GM12891 (cell line): ENCODE results near the gene SMURF2.

Experiments used
- DNase-seq: peaks from one replicate; pipeline ENCODE4 v3.0.0; 2011; ENCODE audit warnings: low spot score; ENCODE audit not compliant: insufficient read length
- FAIRE-seq: peaks from 2 replicates; lab custom pipeline; 2011; peaks lifted over from hg19 to GRCh38; lab: Jason Lieb, UNC
- PAX5 ChIP-seq: IDR thresholded peaks from 2 replicates; pipeline ENCODE4 v1.6.1; 2011; ENCODE audit warnings: low read length, moderate library complexity, mild to moderate bottlenecking; ENCODE audit not compliant: insufficient read depth, severe bottlenecking
- POLR2A ChIP-seq: IDR thresholded peaks from 2 replicates; pipeline ENCODE4 v1.6.1; 2011; ENCODE audit warnings: low read depth, low read length, control low read depth
- POLR2AphosphoS5 ChIP-seq: IDR thresholded peaks from 2 replicates; pipeline ENCODE4 v1.6.1; 2011; ENCODE audit warnings: low read depth, low read length, control low read depth
- POU2F2 ChIP-seq: IDR thresholded peaks from 2 replicates; pipeline ENCODE4 v1.6.1; 2011; ENCODE audit warnings: low read depth, mild to moderate bottlenecking, control low read depth, low read length, moderate library complexity
- SPI1 ChIP-seq: IDR thresholded peaks from 2 replicates; pipeline ENCODE4 v1.6.1; 2011; ENCODE audit warnings: low read depth, low read length, control low read depth
- TAF1 ChIP-seq: IDR thresholded peaks from 2 replicates; pipeline ENCODE4 v1.6.1; 2011; ENCODE audit warnings: low read depth, low read length, control low read depth

The SMURF2 gene

DNA sequence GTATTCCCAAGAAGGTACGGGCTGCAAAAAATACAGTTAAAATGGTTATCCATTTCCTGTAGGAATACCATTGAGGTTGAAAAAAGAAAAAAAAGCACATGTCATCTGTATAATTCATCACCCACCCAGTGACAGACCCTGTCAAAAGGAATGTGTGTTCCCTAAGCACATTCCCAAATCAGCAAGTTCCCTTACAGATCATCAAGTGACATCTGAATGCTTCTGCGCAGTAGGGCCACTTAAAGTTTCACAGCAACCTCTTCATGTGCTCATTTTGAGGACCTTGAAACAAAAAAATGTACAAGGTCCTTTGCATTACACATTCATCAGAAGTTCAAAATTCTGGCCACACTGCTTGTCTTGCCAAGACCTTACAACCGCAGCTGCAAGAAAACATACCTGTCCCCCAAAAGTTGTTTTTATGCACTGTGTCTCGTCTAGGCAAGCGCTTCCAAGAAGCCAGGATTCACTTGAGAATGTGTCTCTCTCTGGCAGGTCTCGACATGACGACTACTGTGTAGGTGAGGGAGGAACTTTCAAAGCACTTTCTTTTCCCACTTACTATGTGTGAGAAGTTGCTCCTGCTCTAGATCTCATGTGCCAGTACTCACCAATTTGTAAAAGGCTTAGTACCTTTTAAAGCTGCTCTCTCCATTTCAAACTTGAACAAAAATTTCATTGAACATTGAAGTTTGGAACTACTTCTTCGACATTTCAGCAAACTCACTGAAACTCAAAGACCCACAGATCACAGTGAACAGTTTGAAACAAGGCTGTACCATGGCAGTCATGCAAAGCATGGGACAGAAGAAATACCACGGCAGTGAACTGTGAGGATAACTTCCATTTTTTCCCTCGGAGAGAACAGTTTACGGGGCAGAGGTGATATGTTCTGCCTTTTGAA, 161.0 kb downstream of the SMURF2 start:
- FAIRE-seq: no peak
- DNase-seq: no peak
- TF ChIP-seq PAX5 (no peak), SPI1 (no peak), POU2F2 (no peak), TAF1 (no peak), POLR2A (peak; percentile 20; the same call in 1 of the 2 replicates), POLR2AphosphoS5 (peak; percentile 39)

- FAIRE-seq: no peak
Observed at GRCh38 chr17:64500487-64500859, 161.6 kb downstream of the SMURF2 start.

GRCh38 chr17:64499805-64500486, 162.2 kb downstream of the SMURF2 start:
- no peak for DNase-seq
- FAIRE-seq: no peak
- TF ChIP-seq PAX5 (no peak), POU2F2 (no peak), SPI1 (no peak), TAF1 (no peak), POLR2AphosphoS5 (peak; percentile 73; the same call in 1 of the 2 replicates), POLR2A (peak; percentile 82)

More at GRCh38 chr17:64500487-64500859, 161.6 kb downstream of the SMURF2 start:
- DNase-seq: no peak
- no peak for TF ChIP-seq POU2F2
- TF ChIP-seq POLR2A: no peak
- no peak; the same call in 1 of the 2 replicates for TF ChIP-seq POLR2AphosphoS5
- TF ChIP-seq SPI1: no peak
- no peak for TF ChIP-seq TAF1
- TF ChIP-seq PAX5: no peak

- DNase-seq (no peak), FAIRE-seq (no peak)
- TF ChIP-seq POLR2AphosphoS5 (peak; percentile 83), TAF1 (no peak), SPI1 (no peak), POU2F2 (no peak), PAX5 (no peak), POLR2A (peak; percentile 90)
Observed at GRCh38 chr17:64498308-64499203, 163.6 kb downstream of the SMURF2 start.

- FAIRE-seq (no peak), DNase-seq (no peak)
- no peak for TF ChIP-seq PAX5
- TF ChIP-seq POLR2A: peak; percentile 13; the same call in 1 of the 2 replicates
- no peak for TF ChIP-seq SPI1
Observed at GRCh38 chr17:64497565-64498035, 164.5 kb downstream of the SMURF2 start.

DNA sequence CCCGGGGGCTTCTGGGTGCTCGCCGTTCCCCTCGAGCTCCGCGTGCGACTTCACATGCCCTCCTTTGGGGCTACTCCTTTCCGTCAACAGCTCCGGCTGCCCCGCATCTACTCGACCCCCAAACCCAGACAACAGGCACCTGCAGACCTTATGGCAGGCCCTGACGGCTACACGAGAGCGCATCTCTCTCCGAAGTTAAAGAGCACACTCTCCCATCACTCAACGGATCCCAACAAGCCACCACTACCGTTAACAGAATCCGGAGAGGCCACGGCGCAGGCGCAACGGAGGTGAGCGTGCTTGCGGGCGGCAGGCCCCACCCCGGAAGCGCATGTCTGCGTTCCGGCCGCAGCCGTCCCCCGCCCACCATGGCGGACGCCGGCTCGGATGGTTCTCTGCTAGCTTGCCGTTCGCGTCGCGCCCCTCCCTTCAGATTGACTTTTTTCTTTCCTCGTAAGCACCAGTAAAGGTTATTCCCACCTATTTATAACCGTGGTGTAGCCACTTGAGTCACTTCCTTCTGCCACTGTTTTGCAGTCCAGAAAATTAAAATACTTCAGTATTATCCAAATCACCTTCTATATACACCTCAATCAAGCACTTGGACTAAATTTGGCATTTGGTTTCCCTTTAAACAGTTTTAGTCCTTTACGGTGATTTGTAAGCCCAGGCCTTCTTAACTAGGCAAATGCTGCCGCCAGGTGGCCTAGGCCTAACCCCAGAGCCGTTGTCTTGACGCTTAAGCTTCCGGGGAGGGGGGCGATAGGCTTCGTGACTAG, 165.1 kb downstream of the SMURF2 start, which contains the start of gene POLG2:
Gene POLG2 (minus strand): TSS at position 269 of the 779 bp plus-strand sequence. CDS start 86 bp downstream, at position 183.
- DNase-seq (peak; percentile 66), FAIRE-seq (peak; percentile 95)
- TF ChIP-seq POU2F2 (peak; percentile 95), POLR2A (peak; percentile 93), PAX5 (peak; percentile 78), POLR2AphosphoS5 (peak; percentile 95), SPI1 (0 out of 2 replicates have a peak, but pooled peaks have one; percentile 3), TAF1 (peak; percentile 72)

- DNase-seq (no peak), FAIRE-seq (no peak)
Observed at GRCh38 chr17:64496348-64496785, 165.7 kb downstream of the SMURF2 start.

More at GRCh38 chr17:64496348-64496785, 165.7 kb downstream of the SMURF2 start:
- TF ChIP-seq POLR2A (no peak), TAF1 (no peak), PAX5 (no peak), POLR2AphosphoS5 (no peak), SPI1 (no peak), POU2F2 (no peak)
